Measurements from ENCODE around the gene KDELR1. TPM values are rescaled to one million over a fixed set of nuclear protein-coding genes. Genes with fewer than 3 reads are reported as not detected.
"Not testable (repeated sequence)": the region's sequence is repeated elsewhere in the genome, so short reads cannot be mapped to it uniquely, and the experiment has no call there.

The KDELR1 gene
- total RNA-seq, 1 donor from 2014 or later, result 27.9 TPM

- no peak for FAIRE-seq
- Histone ChIP-seq H3K27me3 (ENCODE audit: control insufficient read depth, insufficient read depth, low read length) (peaks cover 18% of the 10 kb centered on the region), H3K4me3 (ENCODE audit: low read depth, low read length) (peak within 1 kb of the TSS; percentile 4), H3K36me3 (ENCODE audit: control insufficient read depth, insufficient read depth, low read length) (peaks cover 5% of the 10 kb centered on the region)
- no peak for TF ChIP-seq CTCF (IDR thresholded peaks at IDR 0.05; ENCODE audit: insufficient read depth, low read length, severe bottlenecking)
- DNase-seq (ENCODE audit: low read depth), result no peak
Observed at GRCh38 chr19:48393559-48394330, 2.4 kb upstream of the KDELR1 start, which contains the start of gene GRIN2D. TSS of gene GRIN2D (plus strand) at chr19:48393668. CDS start at chr19:48398393, 4,725 bp downstream.

DNA sequence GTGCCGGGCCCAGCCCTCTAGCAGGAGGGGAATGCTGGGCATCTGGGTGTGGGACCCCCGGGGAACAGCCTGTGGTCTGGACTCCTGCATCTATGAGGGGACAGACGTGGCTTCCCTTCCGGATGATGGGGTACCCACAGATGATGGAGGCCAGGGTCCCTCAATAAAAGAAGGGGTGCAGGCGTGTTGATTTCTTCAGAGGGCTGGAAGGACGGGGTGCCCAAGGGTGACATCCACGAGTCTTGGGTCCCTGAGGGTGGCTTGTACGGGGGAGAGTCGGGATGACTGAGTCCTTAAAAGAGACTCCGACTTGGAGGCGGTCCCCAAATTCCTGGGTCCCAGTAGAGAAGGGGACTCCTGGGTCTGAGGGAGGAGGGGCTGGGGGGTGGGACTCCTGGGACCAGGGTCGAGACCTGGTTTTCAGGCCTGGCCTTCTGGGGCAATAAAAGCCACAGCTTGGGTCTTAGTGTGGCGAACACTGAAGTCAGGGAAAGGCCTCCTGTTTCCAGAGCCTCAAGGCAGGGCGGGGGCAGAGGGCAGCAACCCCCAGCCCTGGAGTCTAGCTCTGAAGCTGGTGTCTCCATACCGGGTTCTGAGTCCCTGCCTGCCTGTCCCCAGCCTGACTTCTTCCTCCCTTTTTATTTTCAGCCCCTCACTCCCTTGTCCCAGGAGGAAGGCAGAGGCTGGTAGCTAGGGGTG lies 1.7 kb upstream of the KDELR1 start:
- DNase-seq (ENCODE audit: low read depth) (no peak), FAIRE-seq (no peak)
- Histone ChIP-seq H3K4me3 (ENCODE audit: low read depth, low read length) (no peak overlapping the region), H3K36me3 (ENCODE audit: control insufficient read depth, insufficient read depth, low read length) (peaks cover 6% of the 10 kb centered on the region), H3K27me3 (ENCODE audit: control insufficient read depth, insufficient read depth, low read length) (peaks cover 18% of the 10 kb centered on the region)
- no peak for TF ChIP-seq CTCF (IDR thresholded peaks at IDR 0.05; ENCODE audit: insufficient read depth, low read length, severe bottlenecking)

DNA sequence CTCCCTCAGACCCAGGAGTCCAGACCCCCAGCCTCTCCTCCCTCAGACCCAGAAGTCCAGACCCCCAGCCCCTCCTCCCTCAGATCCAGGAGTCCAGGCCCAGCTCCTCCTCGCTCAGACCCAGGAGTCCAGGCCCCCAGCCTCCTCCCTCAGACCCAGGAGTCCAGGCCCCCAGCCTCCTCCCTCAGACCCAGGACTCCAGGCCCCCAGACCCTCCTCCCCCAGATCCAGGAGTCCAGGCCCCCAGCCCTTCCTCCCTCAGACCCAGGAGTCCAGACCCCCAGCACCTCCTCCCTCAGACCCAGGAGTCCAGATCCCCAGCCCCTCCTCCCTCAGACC lies 624 bp upstream of the KDELR1 start:
- not testable (repeated sequence) for DNase-seq (ENCODE audit: low read depth); FAIRE-seq; H3K4me3 ChIP-seq (ENCODE audit: low read depth, low read length)
- Histone ChIP-seq H3K36me3 (ENCODE audit: control insufficient read depth, insufficient read depth, low read length) (peaks cover 11% of the 10 kb centered on the region), H3K27me3 (ENCODE audit: control insufficient read depth, insufficient read depth, low read length) (peaks cover 18% of the 10 kb centered on the region)

DNA sequence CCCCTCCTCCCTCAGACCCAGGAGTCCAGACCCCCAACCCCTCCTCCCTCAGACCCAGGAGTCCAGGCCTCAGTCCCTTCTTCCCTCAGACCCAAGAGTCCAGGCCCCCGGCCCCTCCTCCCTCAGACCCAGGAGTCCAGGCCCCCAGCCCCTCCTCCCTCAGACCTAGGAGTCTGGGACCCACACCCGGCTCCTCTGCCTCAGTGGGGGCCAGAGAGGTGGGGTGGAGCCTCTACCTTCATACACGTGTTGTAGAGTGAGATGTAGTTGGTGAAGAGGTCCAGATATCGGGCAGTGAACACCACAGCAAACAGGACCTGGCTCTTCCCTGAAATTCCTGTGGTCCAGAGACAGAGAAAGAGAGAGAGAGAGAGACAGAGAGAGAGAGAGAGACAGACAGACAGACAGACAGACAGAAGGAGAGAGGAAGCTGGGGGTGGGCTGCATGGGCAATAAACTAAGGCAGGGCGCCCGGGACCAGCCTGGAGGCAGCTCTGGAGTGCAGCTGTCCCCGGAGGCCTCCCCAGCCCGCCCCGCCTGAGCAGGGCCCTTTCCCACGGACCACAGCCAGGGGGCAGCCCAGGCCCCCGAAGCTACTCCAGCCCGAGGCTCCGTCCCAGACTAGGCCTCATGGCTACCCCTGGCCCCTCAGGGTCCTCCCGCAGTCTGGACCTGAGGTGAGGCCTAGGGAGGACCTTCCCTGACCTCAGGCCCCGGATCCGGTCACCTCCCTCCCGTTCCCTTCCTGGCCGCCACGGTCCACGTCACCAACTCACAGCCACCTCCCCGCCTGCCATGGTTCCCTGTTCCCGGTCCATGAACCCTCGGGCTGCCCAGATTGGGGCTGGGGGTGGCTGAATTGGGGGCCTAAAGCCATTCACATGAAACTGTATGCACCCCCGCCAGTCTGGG lies 907 bp downstream of the KDELR1 start:
- peak overlapping the region; percentile 98 for H3K4me3 ChIP-seq (ENCODE audit: low read depth, low read length)
- peaks cover 12% of the 10 kb centered on the region for H3K27me3 ChIP-seq (ENCODE audit: control insufficient read depth, insufficient read depth, low read length)
- peaks cover 15% of the 10 kb centered on the region for H3K36me3 ChIP-seq (ENCODE audit: control insufficient read depth, insufficient read depth, low read length)
- DNase-seq (ENCODE audit: low read depth) (no peak), FAIRE-seq (no peak)
- TF ChIP-seq CTCF (IDR thresholded peaks at IDR 0.05; ENCODE audit: insufficient read depth, low read length, severe bottlenecking), result peak; percentile 87

GRCh38 chr19:48386981-48387380 lies 4.4 kb downstream of the KDELR1 start:
- no peak for DNase-seq (ENCODE audit: low read depth)
- TF ChIP-seq CTCF (IDR thresholded peaks at IDR 0.05; ENCODE audit: insufficient read depth, low read length, severe bottlenecking), result no peak
- Histone ChIP-seq H3K4me3 (ENCODE audit: low read depth, low read length) (no peak overlapping the region), H3K27me3 (ENCODE audit: control insufficient read depth, insufficient read depth, low read length) (no peaks in the 10 kb centered on the region), H3K36me3 (ENCODE audit: control insufficient read depth, insufficient read depth, low read length) (peaks cover 27% of the 10 kb centered on the region)
- FAIRE-seq, result no peak
